ENCODE measurements around the gene RGR. TPM values are rescaled to one million over a fixed set of nuclear protein-coding genes. Genes with fewer than 3 reads are reported as not detected.

The RGR gene
- total RNA-seq, 4 donors from 2014 or later: not detected

DNA sequence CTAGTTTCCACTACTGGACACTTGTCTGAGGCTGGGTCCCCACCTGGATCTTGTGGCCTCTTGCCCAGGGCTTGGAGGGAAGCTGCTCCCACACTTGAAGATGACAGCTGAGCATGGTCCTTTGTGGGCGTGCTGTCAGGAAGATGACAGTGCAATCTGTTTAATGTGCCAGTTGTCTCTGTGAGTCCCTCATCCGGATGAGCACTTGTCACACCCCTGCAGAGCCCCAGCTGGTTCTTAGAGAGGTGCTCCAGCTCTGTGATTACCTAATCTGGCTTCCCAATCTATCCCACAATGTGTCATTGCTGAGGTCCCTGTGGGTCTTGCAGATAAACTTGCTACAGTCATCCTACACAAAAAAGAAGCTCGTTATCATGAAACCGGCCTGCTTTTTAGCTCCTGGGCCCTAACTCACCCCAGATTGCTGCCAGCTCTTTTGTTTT is 48.7 kb downstream of the RGR start:
- no peaks in the 10 kb centered on the region for H3K9me3 ChIP-seq
- no peaks in the 10 kb centered on the region for H3K4me1 ChIP-seq
- TF ChIP-seq POLR2A (IDR thresholded peaks at IDR 0.05): no peak
- TF ChIP-seq POLR2AphosphoS5 (IDR thresholded peaks at IDR 0.05): no peak
- no peak for TF ChIP-seq EP300 (IDR thresholded peaks at IDR 0.05)
- DNase-seq (ENCODE audit: low spot score in 2 of 2): no peak
- peaks cover 3% of the 10 kb centered on the region for H3K27me3 ChIP-seq
- no peaks in the 10 kb centered on the region for H3K36me3 ChIP-seq
- WGBS: 68% methylated on average over 3 of the region's 4 CpGs
- H3K4me3 ChIP-seq: no peak overlapping the region
- no peak overlapping the region for H3K27ac ChIP-seq

DNA sequence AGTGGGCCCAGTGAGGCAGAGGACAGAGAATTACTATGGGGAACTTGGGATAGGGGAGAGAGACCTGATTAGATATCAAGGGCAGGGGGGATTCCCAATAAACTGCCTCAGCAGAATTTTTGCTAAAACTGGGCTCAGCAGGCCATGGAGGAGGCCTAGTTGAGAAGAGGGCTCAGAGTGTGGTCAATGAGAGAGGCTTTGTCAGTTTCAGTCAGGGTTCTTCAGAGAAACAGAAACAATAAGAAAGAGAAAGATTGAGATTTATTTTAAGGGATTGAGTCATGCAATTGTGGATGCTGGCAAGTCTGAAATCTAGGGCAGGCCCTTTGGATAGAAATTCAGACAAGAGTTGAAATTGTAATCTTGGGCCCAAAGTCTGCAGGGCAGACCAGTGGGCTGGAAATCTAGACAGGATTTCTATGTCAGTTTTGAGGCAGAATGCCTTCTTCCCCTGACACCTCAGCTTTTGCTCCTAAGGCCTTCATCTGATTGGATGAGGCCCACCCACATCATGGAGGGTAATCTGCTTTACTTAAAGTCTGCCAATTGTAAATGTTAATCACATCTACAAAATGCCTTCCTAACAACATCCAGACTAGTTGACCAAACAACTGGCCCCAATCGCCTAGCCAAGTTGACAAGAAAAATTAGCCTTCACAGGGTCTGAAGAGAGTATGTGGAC is 50.1 kb downstream of the RGR start:
- Histone ChIP-seq H3K36me3 (no peaks in the 10 kb centered on the region), H3K4me3 (no peak overlapping the region), H3K27me3 (peaks cover 3% of the 10 kb centered on the region), H3K4me1 (no peaks in the 10 kb centered on the region), H3K9me3 (no peaks in the 10 kb centered on the region), H3K27ac (no peak overlapping the region)
- no peak for DNase-seq (ENCODE audit: low spot score in 2 of 2)
- WGBS: 100% methylated on average over 1 of the region's 1 CpG
- TF ChIP-seq, protein P1, sequence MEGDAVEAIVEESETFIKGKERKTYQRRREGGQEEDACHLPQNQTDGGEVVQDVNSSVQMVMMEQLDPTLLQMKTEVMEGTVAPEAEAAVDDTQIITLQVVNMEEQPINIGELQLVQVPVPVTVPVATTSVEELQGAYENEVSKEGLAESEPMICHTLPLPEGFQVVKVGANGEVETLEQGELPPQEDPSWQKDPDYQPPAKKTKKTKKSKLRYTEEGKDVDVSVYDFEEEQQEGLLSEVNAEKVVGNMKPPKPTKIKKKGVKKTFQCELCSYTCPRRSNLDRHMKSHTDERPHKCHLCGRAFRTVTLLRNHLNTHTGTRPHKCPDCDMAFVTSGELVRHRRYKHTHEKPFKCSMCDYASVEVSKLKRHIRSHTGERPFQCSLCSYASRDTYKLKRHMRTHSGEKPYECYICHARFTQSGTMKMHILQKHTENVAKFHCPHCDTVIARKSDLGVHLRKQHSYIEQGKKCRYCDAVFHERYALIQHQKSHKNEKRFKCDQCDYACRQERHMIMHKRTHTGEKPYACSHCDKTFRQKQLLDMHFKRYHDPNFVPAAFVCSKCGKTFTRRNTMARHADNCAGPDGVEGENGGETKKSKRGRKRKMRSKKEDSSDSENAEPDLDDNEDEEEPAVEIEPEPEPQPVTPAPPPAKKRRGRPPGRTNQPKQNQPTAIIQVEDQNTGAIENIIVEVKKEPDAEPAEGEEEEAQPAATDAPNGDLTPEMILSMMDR (IDR thresholded peaks at IDR 0.05): no peak
- TF ChIP-seq EP300 (IDR thresholded peaks at IDR 0.05): no peak
- TF ChIP-seq POLR2AphosphoS5 (IDR thresholded peaks at IDR 0.05): no peak
- TF ChIP-seq POLR2A (IDR thresholded peaks at IDR 0.05): no peak

DNA sequence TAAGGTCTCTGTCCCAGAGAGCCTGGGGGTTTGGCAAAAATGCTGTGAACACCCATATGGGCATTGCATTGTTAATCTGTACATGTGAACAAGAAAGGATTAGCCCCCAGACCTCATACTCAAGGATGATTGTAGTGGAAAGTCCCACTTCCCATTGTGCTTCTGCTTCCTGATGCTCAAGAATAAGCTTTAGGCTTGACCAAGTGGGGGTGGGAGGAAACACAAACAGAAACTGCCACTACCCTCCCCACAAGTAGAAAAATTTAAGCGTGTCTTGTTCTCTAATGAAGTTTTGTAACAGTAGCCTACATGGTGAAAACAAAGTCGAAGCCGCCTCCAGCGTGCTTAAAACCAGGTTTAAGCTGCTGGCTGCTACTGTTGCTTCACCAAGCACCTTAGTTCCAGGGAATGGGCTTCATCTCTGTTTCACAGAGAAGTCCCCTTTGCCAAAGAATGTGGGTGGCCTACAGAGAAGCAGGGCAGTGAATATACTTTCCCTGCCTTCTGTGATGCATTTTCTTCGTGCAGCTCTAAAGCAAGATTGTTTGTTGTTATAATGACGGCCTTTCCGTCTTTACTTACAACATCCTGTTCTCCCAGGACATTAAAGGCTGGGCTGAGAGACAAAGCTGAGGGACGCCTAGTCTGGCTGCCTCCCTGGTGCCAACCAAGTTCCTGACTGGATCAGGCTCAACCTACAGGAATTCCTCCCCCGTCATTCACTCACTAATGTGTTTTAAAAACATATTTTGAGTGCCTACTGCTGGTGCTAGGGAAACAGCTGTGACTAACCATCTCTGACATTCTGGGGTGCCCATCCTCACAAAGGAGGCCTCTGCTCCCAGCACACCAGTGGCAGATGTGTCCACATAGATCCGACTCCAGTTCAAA is 51.5 kb downstream of the RGR start:
- Histone ChIP-seq H3K4me3 (no peak overlapping the region), H3K36me3 (no peaks in the 10 kb centered on the region), H3K27ac (peak overlapping the region; percentile 16), H3K9me3 (no peaks in the 10 kb centered on the region), H3K27me3 (peaks cover 3% of the 10 kb centered on the region), H3K4me1 (no peaks in the 10 kb centered on the region)
- no peak for DNase-seq (ENCODE audit: low spot score in 2 of 2)
- TF ChIP-seq, protein P1 (IDR thresholded peaks at IDR 0.05): no peak
- TF ChIP-seq POLR2A (IDR thresholded peaks at IDR 0.05): no peak
- TF ChIP-seq POLR2AphosphoS5 (IDR thresholded peaks at IDR 0.05): no peak
- TF ChIP-seq EP300 (IDR thresholded peaks at IDR 0.05): no peak
- 62% methylated on average over 10 of the region's 10 CpGs for WGBS

DNA sequence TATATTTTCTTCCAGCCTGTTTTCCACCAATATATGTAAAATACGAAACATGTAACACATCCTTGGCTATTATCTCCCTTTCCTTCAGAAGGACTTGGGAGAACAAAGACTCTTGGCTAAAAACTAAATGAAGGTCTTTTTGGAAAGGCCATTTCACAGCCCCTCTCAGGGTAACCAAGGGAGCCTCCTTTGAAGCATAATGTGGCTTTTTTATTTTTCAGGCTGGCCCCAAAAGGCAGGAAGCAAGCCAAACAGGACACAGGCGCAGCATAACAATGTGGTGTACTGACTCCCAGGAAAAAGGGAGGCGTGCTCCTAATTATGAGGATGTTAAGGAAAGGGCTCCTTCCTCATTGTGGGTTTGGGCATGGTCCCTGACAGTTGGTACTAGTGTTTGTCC is 53.2 kb downstream of the RGR start:
- Histone ChIP-seq H3K9me3 (no peaks in the 10 kb centered on the region), H3K27me3 (peaks cover 16% of the 10 kb centered on the region), H3K36me3 (no peaks in the 10 kb centered on the region), H3K27ac (no peak overlapping the region), H3K4me1 (no peaks in the 10 kb centered on the region), H3K4me3 (no peak overlapping the region)
- WGBS: 82% methylated on average over 3 of the region's 3 CpGs
- no peak for DNase-seq (ENCODE audit: low spot score in 2 of 2)
- no peak for TF ChIP-seq POLR2A (IDR thresholded peaks at IDR 0.05)
- TF ChIP-seq, protein P1 (IDR thresholded peaks at IDR 0.05): no peak
- TF ChIP-seq POLR2AphosphoS5 (IDR thresholded peaks at IDR 0.05): no peak
- TF ChIP-seq EP300 (IDR thresholded peaks at IDR 0.05): no peak

DNA sequence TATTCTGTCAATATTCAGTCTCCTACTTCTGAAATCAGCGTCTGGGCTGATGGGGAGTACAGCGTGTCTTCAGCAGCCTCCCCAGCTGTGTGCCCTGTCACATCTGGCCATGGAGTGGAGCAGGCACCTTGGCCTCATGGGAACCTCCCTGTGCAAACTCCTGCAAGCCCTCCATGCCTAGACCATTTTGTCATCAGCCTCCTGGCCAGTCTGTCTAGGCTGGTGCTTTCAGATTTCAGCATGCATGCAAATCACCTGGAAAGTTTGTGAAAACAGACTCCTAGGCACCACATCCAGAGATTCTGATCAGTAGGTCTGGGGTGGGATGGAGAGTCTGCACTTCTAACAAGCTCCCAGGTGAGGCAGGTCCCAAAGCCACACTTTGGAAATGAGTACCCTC is 57.4 kb downstream of the RGR start:
- DNase-seq (ENCODE audit: low spot score in 2 of 2): no peak
- TF ChIP-seq, protein P1 (IDR thresholded peaks at IDR 0.05): no peak
- no peak for TF ChIP-seq POLR2A (IDR thresholded peaks at IDR 0.05)
- TF ChIP-seq POLR2AphosphoS5 (IDR thresholded peaks at IDR 0.05): no peak
- TF ChIP-seq EP300 (IDR thresholded peaks at IDR 0.05): no peak
- Histone ChIP-seq H3K27ac (no peak overlapping the region), H3K4me1 (no peaks in the 10 kb centered on the region), H3K36me3 (no peaks in the 10 kb centered on the region), H3K9me3 (no peaks in the 10 kb centered on the region), H3K27me3 (peaks cover 16% of the 10 kb centered on the region), H3K4me3 (no peak overlapping the region)
- WGBS: 91% methylated on average over 2 of the region's 2 CpGs

All from suprapubic skin (tissue), 4 donors.